OCI-LY1 (cell line): ENCODE data around the gene EPOP.

Experiments used
- EZH2 ChIP-seq: fragments of 200-600 bp; sonication (generic), shearing (Covaris generic); IDR thresholded peaks from 2 replicates; pipeline ENCODE4 v1.8.0; 2017; ENCODE audit warnings: borderline replicate concordance, mixed run types, mild to moderate bottlenecking, antibody characterized with exemption, low read length, moderate library complexity, mixed read lengths
- TF ChIP-seq, protein P1 (sequence below): fragments of 200-600 bp; sonication (generic), shearing (Covaris generic); IDR thresholded peaks from 2 replicates; pipeline ENCODE4 v1.5.1; 2017; ENCODE audit warnings: mild to moderate bottlenecking, antibody characterized with exemption, low read length, moderate library complexity, mixed read lengths

DNA sequence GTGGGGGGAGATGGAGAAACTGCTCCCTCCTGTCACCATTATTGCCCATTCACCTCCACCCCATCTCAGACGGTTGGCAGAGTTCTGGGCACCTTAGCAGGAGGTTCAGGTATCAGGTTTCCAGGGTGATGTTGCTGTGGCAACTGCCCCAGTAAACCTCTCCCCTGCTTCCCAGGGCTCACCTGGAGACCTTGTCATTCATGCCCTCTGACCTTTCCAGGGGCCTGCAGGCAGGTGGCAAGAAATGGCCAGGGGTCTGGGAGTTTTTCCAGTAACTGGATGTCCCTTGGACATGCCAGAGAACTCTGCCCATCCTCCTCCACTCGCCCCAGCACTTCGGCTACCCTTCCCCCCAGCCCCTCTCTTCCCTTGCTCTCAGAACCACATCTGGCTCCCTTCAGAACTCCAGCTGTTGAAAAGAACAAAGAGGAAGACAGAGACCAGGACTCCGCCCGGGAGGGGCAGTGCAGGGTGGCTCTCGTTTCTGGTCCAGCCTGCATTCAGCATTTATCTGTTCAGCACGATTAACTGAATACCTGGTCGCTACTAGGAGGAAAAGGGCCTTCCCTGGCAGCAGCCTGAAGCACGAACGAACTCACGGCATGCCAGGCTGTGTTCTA is 38.8 kb upstream of the EPOP start:
- TF ChIP-seq EZH2 = no peak
- TF ChIP-seq, protein P1, sequence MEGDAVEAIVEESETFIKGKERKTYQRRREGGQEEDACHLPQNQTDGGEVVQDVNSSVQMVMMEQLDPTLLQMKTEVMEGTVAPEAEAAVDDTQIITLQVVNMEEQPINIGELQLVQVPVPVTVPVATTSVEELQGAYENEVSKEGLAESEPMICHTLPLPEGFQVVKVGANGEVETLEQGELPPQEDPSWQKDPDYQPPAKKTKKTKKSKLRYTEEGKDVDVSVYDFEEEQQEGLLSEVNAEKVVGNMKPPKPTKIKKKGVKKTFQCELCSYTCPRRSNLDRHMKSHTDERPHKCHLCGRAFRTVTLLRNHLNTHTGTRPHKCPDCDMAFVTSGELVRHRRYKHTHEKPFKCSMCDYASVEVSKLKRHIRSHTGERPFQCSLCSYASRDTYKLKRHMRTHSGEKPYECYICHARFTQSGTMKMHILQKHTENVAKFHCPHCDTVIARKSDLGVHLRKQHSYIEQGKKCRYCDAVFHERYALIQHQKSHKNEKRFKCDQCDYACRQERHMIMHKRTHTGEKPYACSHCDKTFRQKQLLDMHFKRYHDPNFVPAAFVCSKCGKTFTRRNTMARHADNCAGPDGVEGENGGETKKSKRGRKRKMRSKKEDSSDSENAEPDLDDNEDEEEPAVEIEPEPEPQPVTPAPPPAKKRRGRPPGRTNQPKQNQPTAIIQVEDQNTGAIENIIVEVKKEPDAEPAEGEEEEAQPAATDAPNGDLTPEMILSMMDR = no peak
